ENCODE measurements around the gene GUCY2C.

Gene GUCY2C

GRCh38 chr12:14567351-14568162 is 128.8 kb downstream of the GUCY2C start, which contains the start of gene PLBD1:
Gene PLBD1 (minus strand): TSS chr12:14567883. CDS start chr12:14567696, 187 bp downstream.
- peak in 1 of 2 experiments; percentile 50 for DNase-seq

DNA sequence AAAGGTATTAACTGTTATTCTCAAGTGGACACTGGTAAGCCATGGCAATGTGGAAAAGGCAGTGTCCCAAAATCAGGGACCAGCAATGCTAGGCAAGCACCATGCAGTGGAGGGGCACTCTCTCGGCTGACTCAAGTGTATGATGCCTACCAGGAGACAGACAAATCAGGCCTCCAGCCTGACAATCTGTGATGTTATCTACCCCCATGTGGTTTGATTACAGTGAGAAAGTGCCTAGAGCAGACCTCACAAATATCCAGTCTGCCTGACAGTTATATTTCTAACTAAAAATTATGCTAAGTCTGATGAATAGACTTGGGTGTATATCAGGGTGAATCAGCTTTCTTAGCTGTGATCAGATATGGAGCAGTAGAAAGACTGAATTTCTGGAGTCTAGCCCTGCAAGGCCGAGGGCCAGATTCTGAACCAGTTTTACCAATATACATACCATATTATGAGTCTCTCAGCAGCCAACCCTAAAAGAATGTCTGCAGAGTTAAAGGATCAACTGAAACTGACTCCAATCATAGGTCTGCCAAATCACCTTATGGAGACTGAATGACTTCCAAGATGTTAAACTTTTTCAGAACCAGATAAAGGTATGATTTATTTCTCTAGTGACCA is 132.0 kb downstream of the GUCY2C start:
- DNase-seq = no peak

DNA sequence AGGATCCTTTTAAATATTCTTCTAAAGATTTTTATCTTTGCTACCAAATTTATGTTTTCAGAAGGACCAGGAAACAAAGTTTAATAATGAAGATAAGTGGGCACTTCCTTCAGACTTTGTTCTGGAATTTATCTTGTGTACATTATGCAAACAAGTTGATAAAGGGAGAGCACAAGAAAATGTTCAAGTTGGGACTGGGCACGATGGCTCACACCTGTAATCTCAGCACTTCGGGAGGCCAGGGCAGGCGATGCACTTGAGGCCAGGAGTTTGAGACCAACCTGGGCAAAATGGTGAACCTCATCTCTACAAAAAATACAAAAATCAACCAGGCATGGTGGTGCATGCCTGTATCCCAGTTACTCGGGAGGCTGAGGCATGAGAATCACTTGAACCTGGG is 133.4 kb downstream of the GUCY2C start:
- no peak for DNase-seq

All from NCI-H526 (cell line).